Ishikawa (cell line): Measurements from ENCODE around the gene KCTD16.

ENCODE experiments used
- CEBPB ChIP-seq: IDR thresholded peaks from 2 replicates; pipeline ENCODE4 v1.6.1; 2012
- CREB1 ChIP-seq: IDR thresholded peaks from 2 replicates; pipeline ENCODE4 v1.6.1; 2012; ENCODE audit warnings: low read depth
- EGR1 ChIP-seq: IDR thresholded peaks from 2 replicates; pipeline ENCODE4 v1.6.1; 2012
- EP300 ChIP-seq: IDR thresholded peaks from 2 replicates; pipeline ENCODE4 v1.6.1; 2012; ENCODE audit warnings: borderline replicate concordance
- MAX ChIP-seq: IDR thresholded peaks from 2 replicates; pipeline ENCODE4 v1.6.1; 2012
- RAD21 ChIP-seq: IDR thresholded peaks from 2 replicates; pipeline ENCODE4 v1.6.1; 2012; ENCODE audit warnings: low read depth
- TAF1 ChIP-seq: IDR thresholded peaks from 2 replicates; pipeline ENCODE4 v1.6.1; 2012; ENCODE audit warnings: low read depth, mild to moderate bottlenecking
- TEAD4 ChIP-seq: IDR thresholded peaks from 2 replicates; pipeline ENCODE4 v1.6.1; 2012
- YY1 ChIP-seq: IDR thresholded peaks from 2 replicates; pipeline ENCODE4 v1.6.1; 2012; ENCODE audit warnings: low read depth
- ZBTB7A ChIP-seq: IDR thresholded peaks from 2 replicates; pipeline ENCODE4 v1.6.1; 2012; ENCODE audit warnings: low read depth
- TF ChIP-seq, protein P1 (sequence below): IDR thresholded peaks from 2 replicates; pipeline ENCODE4 v1.6.1; 2012
- TF ChIP-seq, protein P2 (sequence below): IDR thresholded peaks from 2 replicates; pipeline ENCODE4 v1.6.1; 2012; ENCODE audit warnings: low read depth, mild to moderate bottlenecking

DNA sequence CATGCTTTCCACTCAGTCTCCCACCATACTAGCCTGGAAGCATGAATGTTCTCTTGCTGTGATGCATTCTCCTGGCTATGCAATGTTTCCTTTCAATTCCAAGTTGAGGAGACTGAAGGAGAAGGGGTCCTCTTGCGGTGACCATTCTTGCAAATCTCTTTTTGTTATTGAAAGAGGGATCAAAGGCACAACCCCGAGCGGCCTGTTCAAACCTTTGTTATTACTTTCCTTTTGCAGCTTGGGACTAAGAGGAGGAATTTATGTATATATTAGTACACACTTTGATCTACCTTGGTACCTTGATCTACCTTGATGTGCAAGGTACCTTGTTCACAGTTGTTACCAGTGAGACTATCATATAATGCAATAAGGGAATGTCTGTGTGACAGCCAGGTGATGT is 147.3 kb downstream of the KCTD16 start:
- TF ChIP-seq, protein P1, sequence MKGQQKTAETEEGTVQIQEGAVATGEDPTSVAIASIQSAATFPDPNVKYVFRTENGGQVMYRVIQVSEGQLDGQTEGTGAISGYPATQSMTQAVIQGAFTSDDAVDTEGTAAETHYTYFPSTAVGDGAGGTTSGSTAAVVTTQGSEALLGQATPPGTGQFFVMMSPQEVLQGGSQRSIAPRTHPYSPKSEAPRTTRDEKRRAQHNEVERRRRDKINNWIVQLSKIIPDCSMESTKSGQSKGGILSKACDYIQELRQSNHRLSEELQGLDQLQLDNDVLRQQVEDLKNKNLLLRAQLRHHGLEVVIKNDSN, result no peak
- TF ChIP-seq RAD21, result no peak
- TF ChIP-seq YY1, result no peak
- no peak for TF ChIP-seq CEBPB
- no peak for TF ChIP-seq MAX
- TF ChIP-seq CREB1, result no peak
- no peak for TF ChIP-seq EGR1
- TF ChIP-seq EP300, result no peak
- TF ChIP-seq, protein P2, sequence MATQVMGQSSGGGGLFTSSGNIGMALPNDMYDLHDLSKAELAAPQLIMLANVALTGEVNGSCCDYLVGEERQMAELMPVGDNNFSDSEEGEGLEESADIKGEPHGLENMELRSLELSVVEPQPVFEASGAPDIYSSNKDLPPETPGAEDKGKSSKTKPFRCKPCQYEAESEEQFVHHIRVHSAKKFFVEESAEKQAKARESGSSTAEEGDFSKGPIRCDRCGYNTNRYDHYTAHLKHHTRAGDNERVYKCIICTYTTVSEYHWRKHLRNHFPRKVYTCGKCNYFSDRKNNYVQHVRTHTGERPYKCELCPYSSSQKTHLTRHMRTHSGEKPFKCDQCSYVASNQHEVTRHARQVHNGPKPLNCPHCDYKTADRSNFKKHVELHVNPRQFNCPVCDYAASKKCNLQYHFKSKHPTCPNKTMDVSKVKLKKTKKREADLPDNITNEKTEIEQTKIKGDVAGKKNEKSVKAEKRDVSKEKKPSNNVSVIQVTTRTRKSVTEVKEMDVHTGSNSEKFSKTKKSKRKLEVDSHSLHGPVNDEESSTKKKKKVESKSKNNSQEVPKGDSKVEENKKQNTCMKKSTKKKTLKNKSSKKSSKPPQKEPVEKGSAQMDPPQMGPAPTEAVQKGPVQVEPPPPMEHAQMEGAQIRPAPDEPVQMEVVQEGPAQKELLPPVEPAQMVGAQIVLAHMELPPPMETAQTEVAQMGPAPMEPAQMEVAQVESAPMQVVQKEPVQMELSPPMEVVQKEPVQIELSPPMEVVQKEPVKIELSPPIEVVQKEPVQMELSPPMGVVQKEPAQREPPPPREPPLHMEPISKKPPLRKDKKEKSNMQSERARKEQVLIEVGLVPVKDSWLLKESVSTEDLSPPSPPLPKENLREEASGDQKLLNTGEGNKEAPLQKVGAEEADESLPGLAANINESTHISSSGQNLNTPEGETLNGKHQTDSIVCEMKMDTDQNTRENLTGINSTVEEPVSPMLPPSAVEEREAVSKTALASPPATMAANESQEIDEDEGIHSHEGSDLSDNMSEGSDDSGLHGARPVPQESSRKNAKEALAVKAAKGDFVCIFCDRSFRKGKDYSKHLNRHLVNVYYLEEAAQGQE, result no peak
- no peak for TF ChIP-seq ZBTB7A
- no peak for TF ChIP-seq TAF1
- TF ChIP-seq TEAD4, result no peak
